DOHH2 (cell line): ENCODE results near the gene ETS1.

ENCODE experiments used
- EZH2phosphoT487 ChIP-seq: fragments of 200-600 bp; sonication (generic); IDR thresholded peaks from 2 replicates; pipeline ENCODE4 v1.6.1; 2017; ENCODE audit warnings: borderline replicate concordance, mild to moderate bottlenecking, antibody characterized with exemption, low read length, moderate library complexity, mixed read lengths
- TF ChIP-seq, protein P1 (sequence below): fragments of 200-600 bp; sonication (generic); IDR thresholded peaks from one replicate; pipeline ENCODE4 v1.5.1; 2014; ENCODE audit warnings: antibody characterized with exemption, mild to moderate bottlenecking, low read depth, low read length; ENCODE audit not compliant: poor library complexity, severe bottlenecking

DNA sequence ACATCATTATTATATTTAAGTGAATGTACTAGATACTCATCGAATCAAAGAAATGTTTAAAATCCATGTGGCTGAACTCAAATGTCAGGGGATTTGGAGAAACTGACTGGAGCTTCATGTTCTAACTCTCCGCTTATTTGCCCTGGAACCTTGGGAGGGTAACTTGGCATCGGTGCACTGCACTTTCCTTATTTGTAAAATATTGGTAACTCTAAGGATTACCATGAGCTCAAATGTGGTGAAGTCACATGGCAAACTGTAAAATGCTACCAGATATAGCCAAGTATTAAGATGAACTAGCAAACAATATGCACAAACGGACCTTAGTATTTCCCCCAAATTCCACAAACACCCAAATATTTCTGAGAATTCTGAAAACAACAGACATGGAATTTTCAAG lies 75.6 kb downstream of the ETS1 start:
- TF ChIP-seq, protein P1, sequence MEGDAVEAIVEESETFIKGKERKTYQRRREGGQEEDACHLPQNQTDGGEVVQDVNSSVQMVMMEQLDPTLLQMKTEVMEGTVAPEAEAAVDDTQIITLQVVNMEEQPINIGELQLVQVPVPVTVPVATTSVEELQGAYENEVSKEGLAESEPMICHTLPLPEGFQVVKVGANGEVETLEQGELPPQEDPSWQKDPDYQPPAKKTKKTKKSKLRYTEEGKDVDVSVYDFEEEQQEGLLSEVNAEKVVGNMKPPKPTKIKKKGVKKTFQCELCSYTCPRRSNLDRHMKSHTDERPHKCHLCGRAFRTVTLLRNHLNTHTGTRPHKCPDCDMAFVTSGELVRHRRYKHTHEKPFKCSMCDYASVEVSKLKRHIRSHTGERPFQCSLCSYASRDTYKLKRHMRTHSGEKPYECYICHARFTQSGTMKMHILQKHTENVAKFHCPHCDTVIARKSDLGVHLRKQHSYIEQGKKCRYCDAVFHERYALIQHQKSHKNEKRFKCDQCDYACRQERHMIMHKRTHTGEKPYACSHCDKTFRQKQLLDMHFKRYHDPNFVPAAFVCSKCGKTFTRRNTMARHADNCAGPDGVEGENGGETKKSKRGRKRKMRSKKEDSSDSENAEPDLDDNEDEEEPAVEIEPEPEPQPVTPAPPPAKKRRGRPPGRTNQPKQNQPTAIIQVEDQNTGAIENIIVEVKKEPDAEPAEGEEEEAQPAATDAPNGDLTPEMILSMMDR: no peak
- TF ChIP-seq EZH2phosphoT487: no peak
